Neuron (in vitro differentiated cells): ENCODE measurements around the gene CCDC110.

ENCODE experiments used
- H2AFZ ChIP-seq: one replicate; pipeline ENCODE4 v1.6.1; 2013; ENCODE audit warnings: low read depth, mild to moderate bottlenecking, inconsistent platforms, low read length, moderate library complexity
- H3K27me3 ChIP-seq: one replicate; pipeline ENCODE4 v1.6.1; 2013; ENCODE audit warnings: low read length; ENCODE audit not compliant: insufficient read depth
- H3K36me3 ChIP-seq: one replicate; pipeline ENCODE4 v1.6.1; 2013; ENCODE audit warnings: low read length; ENCODE audit not compliant: insufficient read depth
- H3K4me1 ChIP-seq: one replicate; pipeline ENCODE4 v1.6.1; 2013; ENCODE audit warnings: low read length; ENCODE audit not compliant: insufficient read depth
- H3K4me3 ChIP-seq: 2 replicates; pipeline ENCODE4 v1.5.1; 2013; ENCODE audit warnings: mild to moderate bottlenecking, low read length, moderate library complexity
- H3K9me3 ChIP-seq: one replicate; pipeline ENCODE4 v1.6.1; 2013; ENCODE audit warnings: low read length

Gene CCDC110

GRCh38 chr4:185398618-185399017, 72.9 kb downstream of the CCDC110 start:
- peaks cover 37% of the 10 kb centered on the region for H3K36me3 ChIP-seq
- H2AFZ ChIP-seq, result no peak overlapping the region
- no peaks in the 10 kb centered on the region for H3K27me3 ChIP-seq
- H3K9me3 ChIP-seq, result no peaks in the 10 kb centered on the region
- no peak overlapping the region for H3K4me3 ChIP-seq
- H3K4me1 ChIP-seq, result peaks cover 11% of the 10 kb centered on the region

DNA sequence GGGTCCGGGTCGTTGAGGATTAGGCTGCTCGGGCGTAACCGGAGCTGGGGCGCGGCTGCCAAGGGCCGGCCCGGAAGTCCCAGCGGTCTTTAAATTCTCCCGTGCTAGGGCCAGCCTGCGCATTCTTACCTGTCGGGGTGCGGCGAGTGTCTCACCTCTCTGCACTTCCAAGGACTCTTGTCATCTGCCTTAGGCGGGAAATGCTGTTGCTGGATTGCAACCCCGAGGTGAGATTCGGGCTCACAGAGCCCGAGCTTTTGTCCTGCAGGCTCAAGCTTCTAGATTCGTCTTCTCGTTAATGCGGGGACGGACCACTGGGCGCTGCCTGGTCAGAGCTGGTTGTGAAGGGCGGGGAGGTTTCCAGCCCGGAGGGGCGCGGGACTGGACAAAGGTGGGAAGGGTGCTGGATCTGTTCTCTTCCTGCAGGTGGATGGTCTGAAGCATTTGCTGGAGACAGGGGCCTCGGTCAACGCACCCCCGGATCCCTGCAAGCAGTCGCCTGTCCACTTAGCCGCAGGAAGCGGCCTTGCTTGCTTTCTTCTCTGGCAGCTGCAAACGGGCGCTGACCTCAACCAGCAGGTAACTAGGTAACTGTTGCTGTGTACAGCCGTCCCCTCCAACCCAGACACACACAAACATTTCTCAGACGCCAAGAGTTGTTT, 74.7 kb downstream of the CCDC110 start, which contains the start of gene ANKRD37:
Gene ANKRD37 (plus strand): TSS at position 118 of the 662 bp plus-strand sequence. CDS start 83 bp downstream, at position 201.
- H3K4me3 ChIP-seq, result peak within 1 kb of the TSS; percentile 66
- no peaks in the 10 kb centered on the region for H3K9me3 ChIP-seq
- H3K36me3 ChIP-seq, result peaks cover 27% of the 10 kb centered on the region
- no peaks in the 10 kb centered on the region for H3K27me3 ChIP-seq
- H2AFZ ChIP-seq, result peak within 1 kb of the TSS; percentile 99
- H3K4me1 ChIP-seq, result peaks cover 11% of the 10 kb centered on the region

- peaks cover 4% of the 10 kb centered on the region for H3K9me3 ChIP-seq
- H3K4me1 ChIP-seq, result peaks cover 11% of the 10 kb centered on the region
- H3K27me3 ChIP-seq, result no peaks in the 10 kb centered on the region
- peaks cover 21% of the 10 kb centered on the region for H3K36me3 ChIP-seq
- H2AFZ ChIP-seq, result peak overlapping the region; percentile 99
- H3K4me3 ChIP-seq, result peak overlapping the region; percentile 66
Observed at GRCh38 chr4:185395956-185396723, 75.4 kb downstream of the CCDC110 start.

DNA sequence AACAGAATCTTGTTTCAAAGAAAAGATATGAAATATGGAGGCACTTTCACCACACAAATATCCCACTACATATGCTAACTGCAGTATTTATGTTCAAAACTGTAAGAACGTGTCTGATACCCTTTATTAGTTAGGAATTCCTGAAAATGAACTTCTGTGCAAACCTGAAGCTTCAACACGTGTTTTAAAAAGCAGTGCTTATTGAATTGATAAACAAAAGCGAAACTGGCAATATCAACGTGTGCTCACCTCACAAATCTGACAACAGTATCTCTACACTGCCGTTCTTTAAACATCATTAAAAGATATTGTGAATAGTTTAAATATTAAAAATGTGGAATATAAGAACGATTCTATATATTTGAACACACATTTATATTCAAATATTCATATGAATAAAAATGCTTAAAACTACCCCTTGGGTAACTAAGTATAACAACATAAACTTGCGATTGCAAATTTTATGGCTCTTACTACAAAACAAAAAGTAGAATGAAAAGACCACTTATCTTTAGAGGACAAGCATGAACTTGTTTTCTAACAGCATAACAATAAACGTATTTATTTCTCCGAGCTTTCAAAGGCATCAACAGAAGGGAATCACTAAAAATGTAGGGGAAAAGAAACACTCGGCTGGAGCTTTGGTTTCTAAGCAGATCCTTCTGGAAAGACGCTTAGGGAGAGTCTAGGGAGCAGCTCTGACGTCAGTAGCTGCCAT, 76.1 kb downstream of the CCDC110 start, which contains the start of gene LRP2BP:
Gene LRP2BP (minus strand): TSS at position 687 of the 718 bp plus-strand sequence. CDS start 17,738 bp downstream, outside the sequence.
- Histone ChIP-seq H3K9me3 (peaks cover 4% of the 10 kb centered on the region), H3K4me3 (peak within 1 kb of the TSS; percentile 66), H3K27me3 (no peaks in the 10 kb centered on the region), H3K36me3 (peaks cover 17% of the 10 kb centered on the region), H2AFZ (peak within 1 kb of the TSS; percentile 99), H3K4me1 (peaks cover 11% of the 10 kb centered on the region)
